CD14-positive monocyte (primary cell): ENCODE results near the gene FOSB. TPM values are rescaled to one million over a fixed set of nuclear protein-coding genes. Genes with fewer than 3 reads are reported as not detected.

ENCODE experiments used
- DNase-seq, 3 donors: peaks; one replicate each; pipeline ENCODE4 v3.0.0-alpha.2; 2011 to 2022
- H2AFZ ChIP-seq: 2 replicates; pipeline ENCODE4 v1.6.0; 2012; ENCODE audit warnings: mild to moderate bottlenecking, low read depth, low read length, inconsistent platforms; ENCODE audit not compliant: insufficient read depth, poor library complexity, severe bottlenecking
- H3K27ac ChIP-seq, 2 donors: 1 replicate in 1 of 2; 2 replicates in 1 of 2; pipeline ENCODE4 v1.5.1; 2012 to 2013; ENCODE audit warnings: low read length in 2 of 2, control low read depth in 1 of 2, inconsistent platforms in 1 of 2, low read depth in 1 of 2, mild to moderate bottlenecking in 1 of 2
- H3K27me3 ChIP-seq, 2 donors: one replicate each; pipeline versions ENCODE4 v1.6.0 to v1.6.1; 2011 to 2013; ENCODE audit warnings: low read length in 2 of 2; ENCODE audit not compliant: control insufficient read depth in 2 of 2, insufficient read depth in 2 of 2
- H3K36me3 ChIP-seq, 2 donors: replicated peaks in 1 of 2; 1 replicate in 1 of 2; 2 replicates in 1 of 2; pipeline versions ENCODE4 v1.5.1 to v1.6.1; 2012 to 2013; ENCODE audit warnings: low read length in 2 of 2, control low read depth in 1 of 2, inconsistent platforms in 1 of 2, mild to moderate bottlenecking in 1 of 2; ENCODE audit not compliant: insufficient read depth in 2 of 2, control insufficient read depth in 1 of 2
- H3K4me1 ChIP-seq, 2 donors: 1 replicate in 1 of 2; 2 replicates in 1 of 2; pipeline versions ENCODE4 v1.5.1 to v1.6.1; 2012 to 2013; ENCODE audit warnings: low read length in 2 of 2, control low read depth in 1 of 2, inconsistent platforms in 1 of 2, mild to moderate bottlenecking in 1 of 2, moderate library complexity in 1 of 2; ENCODE audit not compliant: insufficient read depth in 2 of 2, control insufficient read depth in 1 of 2
- H3K4me2 ChIP-seq: replicated peaks from 2 replicates; pipeline ENCODE3; 2012; ENCODE audit warnings: low read length, moderate library complexity, mild to moderate bottlenecking; ENCODE audit not compliant: poor library complexity, severe bottlenecking; ENCODE audit errors: extremely low read depth
- H3K4me3 ChIP-seq, 3 experiments: fragments of 200-600 bp in 1 of 3; sonication (generic) in 1 of 3; replicated peaks in 1 of 3; 1 replicate in 2 of 3; 2 replicates in 1 of 3; pipeline ENCODE4 v1.5.1; 2011 to 2013; ENCODE audit warnings: low read length in 3 of 3, mild to moderate bottlenecking in 3 of 3, control low read depth in 2 of 3, low read depth in 2 of 3, inconsistent platforms in 1 of 3, moderate library complexity in 1 of 3
- H3K79me2 ChIP-seq: 2 replicates; pipeline ENCODE4 v1.6.0; 2012; ENCODE audit warnings: mild to moderate bottlenecking, control low read depth, inconsistent platforms, low read length, moderate library complexity; ENCODE audit not compliant: insufficient read depth
- H3K9ac ChIP-seq: 2 replicates; pipeline ENCODE4 v1.6.0; 2017; ENCODE audit warnings: low read length, mild to moderate bottlenecking; ENCODE audit not compliant: insufficient read depth, poor library complexity, severe bottlenecking
- H3K9me3 ChIP-seq, 2 donors: replicated peaks in 1 of 2; 1 replicate in 1 of 2; 2 replicates in 1 of 2; pipeline versions ENCODE4 v1.5.1 to v1.6.1; 2012 to 2013; ENCODE audit warnings: low read length in 2 of 2, control low read depth in 1 of 2; ENCODE audit not compliant: control insufficient read depth in 1 of 2, insufficient read depth in 1 of 2
- H4K20me1 ChIP-seq: 2 replicates; pipeline ENCODE4 v1.6.0; 2012; ENCODE audit warnings: mild to moderate bottlenecking, low read length, control low read depth, moderate library complexity; ENCODE audit not compliant: insufficient read depth
- H3K27ac Mint-ChIP-seq, 7 donors: one replicate each; pipeline ENCODE4 v1.8.0; 2020; ENCODE audit warnings: mild to moderate bottlenecking in 7 of 7, mixed read lengths in 7 of 7, moderate library complexity in 6 of 7, inconsistent platforms in 2 of 7
- H3K27me3 Mint-ChIP-seq, 3 donors: one replicate each; pipeline ENCODE4 v1.8.0; 2021 to 2022; ENCODE audit warnings: low read depth in 3 of 3, mild to moderate bottlenecking in 3 of 3, mixed read lengths in 3 of 3, moderate library complexity in 3 of 3, inconsistent platforms in 1 of 3
- H3K36me3 Mint-ChIP-seq, 2 donors: one replicate each; pipeline ENCODE4 v1.8.0; 2020; ENCODE audit warnings: mixed read lengths in 2 of 2, inconsistent platforms in 1 of 2, mild to moderate bottlenecking in 1 of 2
- H3K4me1 Mint-ChIP-seq: one replicate; pipeline ENCODE4 v1.8.0; 2020; ENCODE audit warnings: mild to moderate bottlenecking, mixed read lengths
- H3K4me3 Mint-ChIP-seq, 2 donors: one replicate each; pipeline ENCODE4 v1.8.0; 2020; ENCODE audit warnings: mild to moderate bottlenecking in 2 of 2, mixed read lengths in 2 of 2, moderate library complexity in 1 of 2
- H3K9me3 Mint-ChIP-seq, 7 donors: one replicate each; pipeline ENCODE4 v1.8.0; 2020 to 2022; ENCODE audit warnings: mixed read lengths in 7 of 7, mild to moderate bottlenecking in 6 of 7, moderate library complexity in 6 of 7, inconsistent platforms in 2 of 7
- CTCF ChIP-seq: fragments of 200-600 bp; IDR thresholded peaks from one replicate; pipeline ENCODE4 v1.8.0; 2022; ENCODE audit warnings: antibody characterized with exemption, mild to moderate bottlenecking
- whole genome bisulfite sequencing: methylation state at CpG from one replicate; pipeline ENCODE4 v1.1.5; 2013; ENCODE audit warnings: missing lambda C conversion rate; ENCODE audit not compliant: insufficient coverage; 5-methylcytosine and 5-hydroxymethylcytosine counted together
- intact Hi-C, 2 donors: fragments of 100-400 bp; cut with micrococcal nuclease; formaldehyde crosslinking; loops; one replicate each; pipeline versions ENCODE4 v1.15.0 to v1.15.1; 2023
- polyA plus RNA-seq, 3 donors: library from polyadenylated mRNA; depleted of rRNA in 1 of 3; unstranded in 2 of 3; stranded (reverse) in 1 of 3; fragments of 300-500 nt in 2 of 3; fragments of >200 nt in 1 of 3; fragmentation: Illumina TruSeq in 2 of 3; gene quantifications; 1 replicate in 2 of 3; 2 replicates in 1 of 3; pipeline ENCODE4 v1.2.3, GENCODE V29; 2012 to 2021

Gene FOSB
- polyA plus RNA-seq, 3 donors, result 27.3 to 840 (median 28.2) TPM

- peaks cover 46% of the 10 kb centered on the region for H3K4me1 Mint-ChIP-seq
- Histone ChIP-seq H3K36me3 (no peaks in the 10 kb centered on the region), H2AFZ (no peak overlapping the region), H3K9me3 (peaks cover 6 to 8% of the 10 kb centered on the region in 2 donors), H3K9ac (no peak overlapping the region), H3K27me3 (peaks cover 15 to 46% of the 10 kb centered on the region in 2 donors), H3K4me3 (no peak overlapping the region), H3K27ac (no peak overlapping the region), H3K4me1 (peaks cover 48 to 59% of the 10 kb centered on the region in 2 donors), H3K4me2 (no peak overlapping the region), H4K20me1 (peaks cover 10% of the 10 kb centered on the region), H3K79me2 (no peaks in the 10 kb centered on the region)
- TF ChIP-seq CTCF, result no peak
- peak overlapping the region in 1 of 2 donors; percentile 76 for H3K4me3 Mint-ChIP-seq
- intact Hi-C loops, result loop anchor here in 1 of 2 donors (10.0 kb wide), 1 partner anchor 190 kb away; no protein-coding TSS in a partner anchor
- peaks cover 41 to 72% (median 57%) of the 10 kb centered on the region in 3 donors for H3K27me3 Mint-ChIP-seq
- peaks cover 5 to 15% (median 11%) of the 10 kb centered on the region in 7 donors for H3K9me3 Mint-ChIP-seq
- no peak for DNase-seq
- 100% methylated on average over 3 of the region's 5 CpGs for WGBS
- H3K36me3 Mint-ChIP-seq, result peaks cover 14 to 17% of the 10 kb centered on the region in 2 donors
- peak overlapping the region in 1 of 7 donors; percentile 11 for H3K27ac Mint-ChIP-seq
Observed at GRCh38 chr19:45495178-45495577, 27.4 kb downstream of the FOSB start.

DNA sequence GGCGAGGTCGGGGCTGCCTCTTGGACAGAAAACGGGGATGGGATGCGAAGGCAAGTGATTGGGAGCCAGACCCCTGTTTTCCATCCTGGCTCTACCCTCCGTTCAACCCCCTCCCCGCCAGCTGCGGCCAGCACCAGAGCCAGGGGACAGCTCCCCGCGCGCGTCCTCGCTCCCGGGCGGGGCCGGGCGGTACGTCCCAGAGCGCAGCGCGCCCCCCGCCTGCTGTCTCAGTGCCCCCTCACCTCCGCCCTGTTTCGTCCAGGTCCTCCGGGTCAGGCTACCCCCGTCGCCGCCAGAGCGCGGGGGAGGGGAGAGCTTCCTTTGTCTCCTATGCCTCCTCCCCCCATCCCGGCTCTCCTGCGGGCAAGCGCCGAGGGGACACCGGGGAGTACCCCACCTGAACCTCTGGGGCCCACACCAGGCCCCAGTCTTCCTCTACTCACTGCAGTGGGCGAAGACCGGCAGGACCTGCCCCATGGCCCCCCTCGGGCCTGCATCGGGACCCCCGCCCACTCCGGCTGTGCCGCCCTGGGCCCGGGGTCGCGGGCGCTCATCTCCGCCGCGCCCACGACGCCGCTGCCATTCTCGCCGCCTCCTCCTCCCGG is 28.7 kb downstream of the FOSB start:
- H3K4me1 ChIP-seq, result peaks cover 56 to 70% of the 10 kb centered on the region in 2 donors
- no peaks in the 10 kb centered on the region for H3K79me2 ChIP-seq
- intact Hi-C loops, result loop anchor here in 1 of 2 donors (10.0 kb wide), 1 partner anchor 188 kb away; no protein-coding TSS in a partner anchor
- no peak overlapping the region for H3K9ac ChIP-seq
- H3K4me3 Mint-ChIP-seq, result peak overlapping the region; percentile 71 to 76
- H3K4me2 ChIP-seq, result peak overlapping the region; percentile 95
- under 1% methylated on average over 41 of the region's 54 CpGs for WGBS
- peak in 1 of 3 donors; percentile 25 for DNase-seq
- H3K27ac ChIP-seq, result no peak overlapping the region
- H3K36me3 ChIP-seq, result no peaks in the 10 kb centered on the region
- H3K27me3 ChIP-seq, result peaks cover 15 to 46% of the 10 kb centered on the region in 2 donors
- peaks cover 10% of the 10 kb centered on the region for H4K20me1 ChIP-seq
- H3K4me3 ChIP-seq, result peak overlapping the region; percentile 44 to 79 (median 47)
- peak overlapping the region; percentile 52 for H2AFZ ChIP-seq
- peaks cover 5 to 15% (median 11%) of the 10 kb centered on the region in 7 donors for H3K9me3 Mint-ChIP-seq
- peaks cover 14 to 17% of the 10 kb centered on the region in 2 donors for H3K36me3 Mint-ChIP-seq
- no peak overlapping the region for H3K27ac Mint-ChIP-seq
- H3K4me1 Mint-ChIP-seq, result peaks cover 53% of the 10 kb centered on the region
- H3K9me3 ChIP-seq, result peaks cover 6 to 8% of the 10 kb centered on the region in 2 donors
- no peak for TF ChIP-seq CTCF
- peaks cover 40 to 78% (median 59%) of the 10 kb centered on the region in 3 donors for H3K27me3 Mint-ChIP-seq
